HG03521 (cell line): Measurements from ENCODE around the gene NRG4.
"Not testable (repeated sequence)": the region's sequence is repeated elsewhere in the genome, so short reads cannot be mapped to it uniquely, and the experiment has no call there.

Experiments used
- ATAC-seq: cut with Tn5 transposase; IDR thresholded peaks from one replicate; pipeline ENCODE4 v1.9.1; 2021; ENCODE audit warnings: mild to moderate bottlenecking, moderate library complexity; ENCODE audit not compliant: unreplicated experiment

Gene NRG4

DNA sequence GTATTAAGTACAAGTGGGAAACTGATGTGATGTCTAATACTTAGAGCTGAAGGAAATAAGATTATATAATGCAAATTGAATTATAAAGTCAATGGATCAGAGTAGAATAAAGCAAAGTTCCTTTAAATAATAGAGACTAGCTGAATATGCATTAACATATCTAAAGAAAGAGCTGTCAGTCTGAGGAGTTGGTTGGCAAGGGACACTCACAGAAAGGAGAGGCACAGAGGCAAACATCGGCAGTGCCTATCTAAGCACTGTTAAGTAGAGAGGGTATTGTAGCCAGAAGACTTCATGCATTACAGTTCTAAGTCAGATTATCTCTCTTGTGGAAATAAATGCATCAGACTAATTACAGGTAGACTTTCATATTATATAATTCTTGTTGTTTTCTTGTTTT lies 16.6 kb downstream of the NRG4 start:
- ATAC-seq, result no peak

DNA sequence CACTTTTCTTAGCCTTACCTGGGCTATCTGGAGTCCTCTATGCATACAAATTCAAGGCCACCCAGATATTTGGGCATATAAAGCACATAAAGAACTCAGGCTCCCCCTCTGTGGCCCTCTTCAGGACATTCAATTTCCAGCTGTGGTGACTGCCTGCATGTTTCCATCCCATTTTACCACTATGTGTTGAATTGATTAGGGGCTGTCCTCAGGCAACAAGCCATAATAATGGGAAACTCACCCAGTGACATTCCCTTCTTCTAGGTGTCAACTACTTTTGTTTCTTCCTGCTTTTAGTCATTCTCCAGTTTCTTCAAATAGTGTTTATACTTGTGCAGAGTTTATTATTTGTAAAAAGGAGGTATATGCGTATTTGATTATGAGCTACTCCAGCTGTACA lies 18.0 kb downstream of the NRG4 start:
- ATAC-seq, result no peak

DNA sequence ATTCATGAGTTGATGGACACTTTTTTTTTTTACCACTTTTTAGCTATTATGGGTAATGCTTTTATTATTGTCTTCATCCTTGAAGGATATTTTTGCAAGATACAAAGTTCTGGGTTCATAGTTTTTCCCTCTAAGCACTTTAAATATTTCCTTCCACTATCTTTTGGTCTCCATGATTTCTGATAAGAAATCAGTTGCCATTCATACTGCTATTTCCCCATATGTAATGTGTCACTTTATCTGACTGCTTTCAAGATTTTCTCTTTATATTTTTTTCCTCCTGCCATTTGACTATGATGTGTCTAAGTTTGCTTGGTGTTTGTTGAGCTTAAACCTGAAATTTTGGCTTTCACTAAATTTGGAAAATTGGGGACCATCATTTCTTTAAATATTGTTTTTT lies 19.3 kb downstream of the NRG4 start:
- no peak for ATAC-seq

DNA sequence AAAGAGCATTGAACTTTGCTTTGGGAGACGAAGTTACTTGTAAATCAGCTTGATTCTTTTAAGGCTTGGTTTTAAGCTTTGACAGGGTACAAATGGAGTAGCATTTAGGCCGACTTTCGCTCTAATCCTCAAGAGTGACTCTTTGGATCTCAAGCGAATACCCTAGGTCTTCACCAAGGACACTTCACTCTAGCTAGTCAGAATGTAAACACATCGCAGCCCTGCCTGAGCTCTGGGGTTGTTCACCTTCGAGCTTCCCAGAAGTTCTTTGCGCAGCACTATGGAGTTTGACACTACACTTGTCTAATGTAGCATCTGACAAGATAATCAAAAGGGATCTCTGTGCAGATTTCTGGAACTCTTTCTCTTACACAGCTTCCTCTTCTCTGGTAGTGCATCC lies 22.3 kb downstream of the NRG4 start:
- no peak for ATAC-seq

DNA sequence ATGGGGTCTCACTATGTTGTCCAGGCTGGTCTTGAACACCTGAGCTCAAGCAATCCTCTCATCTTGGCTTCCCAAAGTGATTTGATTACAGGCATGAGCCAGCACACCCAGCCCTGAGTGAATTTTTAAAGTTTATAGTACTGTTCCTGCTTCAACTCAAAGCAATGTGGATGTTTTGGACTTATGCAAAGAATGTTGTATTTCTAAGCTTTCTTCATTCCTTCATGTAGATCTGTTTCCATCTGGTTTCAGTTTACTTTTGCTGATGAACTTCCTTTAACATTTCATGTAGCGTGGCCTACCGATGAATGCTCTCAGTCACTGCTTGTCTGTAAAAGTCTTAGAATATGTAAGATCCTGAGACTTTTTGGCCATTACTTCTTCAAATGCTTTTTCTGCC lies 23.2 kb downstream of the NRG4 start:
- no peak for ATAC-seq

DNA sequence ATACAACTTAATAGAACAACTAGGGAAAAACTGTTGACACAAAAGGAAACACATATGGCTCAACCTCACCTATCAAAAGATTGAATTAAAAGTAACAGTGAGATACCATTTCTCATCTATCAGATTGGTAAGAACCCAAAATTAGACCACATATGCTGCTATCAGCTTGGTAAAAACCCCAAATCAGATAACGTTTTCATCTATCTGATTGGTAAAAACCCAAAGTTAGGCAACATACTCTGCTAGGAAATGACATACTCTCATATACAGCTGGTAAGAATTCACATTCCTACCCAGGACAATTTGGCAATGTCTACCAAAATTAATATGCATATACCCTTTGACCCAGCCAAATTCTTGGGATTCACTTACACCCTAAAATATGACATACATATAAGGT lies 26.3 kb downstream of the NRG4 start:
- ATAC-seq, result no peak

DNA sequence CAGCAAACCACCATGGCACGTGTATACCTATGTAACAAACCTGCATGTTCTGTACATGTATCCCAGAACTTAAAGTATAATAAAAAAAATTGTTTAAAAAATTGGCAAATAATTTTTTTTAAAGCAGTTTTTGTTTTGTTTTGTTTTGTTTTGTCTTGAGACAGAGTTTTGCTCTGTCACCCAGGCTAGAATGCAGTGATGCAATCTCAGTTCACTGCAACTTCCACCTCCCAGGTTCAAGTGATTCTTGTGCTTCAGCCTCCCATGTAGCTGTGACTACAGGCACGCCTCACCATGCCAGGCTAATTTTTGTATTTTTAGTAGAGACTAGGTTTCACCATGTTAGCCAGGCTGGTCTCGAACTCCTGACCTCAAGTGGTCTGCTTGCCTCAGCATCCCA lies 27.5 kb downstream of the NRG4 start:
- not testable (repeated sequence) for ATAC-seq

DNA sequence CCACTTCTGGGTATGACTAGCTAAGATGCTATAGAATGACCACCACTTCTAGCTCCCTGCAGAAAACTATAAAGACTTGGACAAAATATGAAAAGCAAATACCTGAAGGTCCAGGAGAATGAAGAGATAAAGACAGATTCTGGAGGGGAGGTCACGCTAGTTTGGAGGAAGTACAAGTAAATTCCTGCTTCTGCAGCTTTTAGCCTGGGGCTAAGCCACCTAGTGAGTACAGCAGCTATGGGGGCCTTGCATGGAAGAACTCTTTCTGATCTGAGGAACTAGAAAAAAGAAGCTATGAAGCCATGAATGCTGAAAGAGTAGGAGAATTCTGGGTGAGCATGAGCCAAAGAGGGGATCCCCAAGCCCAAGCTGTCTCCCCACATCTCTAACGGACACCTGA lies 29.8 kb downstream of the NRG4 start:
- no peak for ATAC-seq

DNA sequence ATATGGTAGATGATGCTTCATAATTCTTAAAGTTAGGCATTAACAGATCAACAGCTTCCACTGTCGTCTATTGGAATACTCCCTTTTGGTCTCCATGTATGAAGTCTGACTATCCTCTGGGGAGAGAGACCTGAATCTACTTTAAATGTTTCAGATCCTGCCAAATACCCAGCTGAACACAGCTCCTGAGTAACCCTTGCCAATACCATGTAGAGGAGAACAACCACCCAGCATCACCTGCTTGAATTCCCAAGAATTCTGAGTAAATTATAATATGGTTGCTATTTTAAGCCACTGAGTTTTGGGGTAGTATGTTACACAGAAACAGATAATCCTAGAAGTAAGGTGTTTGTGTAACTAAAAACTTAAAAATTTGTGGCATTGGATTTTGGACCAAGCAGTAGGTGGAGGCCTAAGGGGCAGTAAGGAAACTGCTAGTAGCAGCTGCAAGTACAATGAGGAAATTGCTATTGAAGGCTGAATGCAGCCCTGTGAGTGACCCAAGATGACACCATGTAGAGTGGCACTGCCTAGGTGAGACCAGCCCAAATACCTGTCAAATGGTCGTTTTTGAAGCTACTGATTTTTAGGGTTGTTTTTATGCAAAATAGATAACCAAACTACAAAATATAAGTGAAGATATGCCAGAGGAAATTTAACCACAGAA lies 30.9 kb downstream of the NRG4 start:
- ATAC-seq, result no peak

DNA sequence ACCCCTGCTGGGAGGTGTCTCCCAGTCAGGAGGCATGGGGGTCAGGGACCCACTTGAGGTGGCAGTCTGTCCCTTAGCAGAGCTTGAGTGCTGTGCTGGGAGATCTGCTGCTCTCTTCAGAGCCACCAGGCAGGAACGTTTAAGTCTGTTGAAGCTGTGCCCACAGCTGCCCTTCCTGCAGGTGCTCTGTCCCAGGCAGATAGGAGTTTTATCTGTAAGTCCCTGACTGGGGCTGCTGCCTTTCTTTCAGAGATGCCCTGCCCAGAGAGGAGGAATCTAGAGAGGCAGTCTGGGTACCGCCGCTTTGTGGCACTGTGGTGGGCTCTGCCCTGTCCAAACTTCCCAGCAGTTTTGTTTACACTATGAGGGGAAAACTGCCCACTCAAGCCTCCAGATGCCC lies 35.5 kb downstream of the NRG4 start:
- not testable (repeated sequence) for ATAC-seq

DNA sequence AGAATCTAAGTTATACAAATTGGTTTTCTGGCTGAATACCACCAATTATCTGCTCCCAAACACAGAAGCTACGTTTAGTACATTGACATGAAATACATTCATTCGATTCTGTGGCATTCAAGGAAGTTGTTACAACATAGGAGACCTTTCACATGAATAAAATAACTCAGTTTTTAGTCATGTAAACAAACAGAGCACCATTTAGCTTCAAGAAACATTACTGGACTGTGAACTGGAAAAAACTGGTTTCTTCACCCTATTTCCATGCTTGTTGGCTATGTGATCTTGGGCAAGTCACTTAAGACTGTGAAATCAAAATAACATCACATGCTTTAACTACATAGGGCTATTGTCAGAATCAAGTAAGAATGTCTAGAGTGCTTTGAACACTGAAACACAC lies 46.2 kb downstream of the NRG4 start:
- no peak for ATAC-seq

DNA sequence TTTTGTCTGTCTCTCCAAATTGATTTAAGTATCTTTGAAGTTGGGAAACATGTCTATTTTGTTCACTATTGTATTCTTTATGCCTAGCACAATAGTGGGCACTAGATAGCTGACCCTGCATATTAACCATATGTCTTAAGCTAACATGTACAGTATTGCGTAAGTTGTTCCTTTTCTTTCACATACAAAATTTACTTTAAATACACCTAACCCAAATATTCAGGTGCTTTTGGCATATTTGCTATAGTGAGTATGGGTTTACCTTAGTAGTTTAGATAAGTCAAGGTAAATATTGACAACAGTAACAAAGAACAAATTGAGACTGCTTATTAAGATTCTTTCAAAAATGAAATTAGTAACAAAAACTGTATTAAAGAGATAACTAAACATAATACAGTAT lies 50.9 kb downstream of the NRG4 start:
- ATAC-seq, result no peak

DNA sequence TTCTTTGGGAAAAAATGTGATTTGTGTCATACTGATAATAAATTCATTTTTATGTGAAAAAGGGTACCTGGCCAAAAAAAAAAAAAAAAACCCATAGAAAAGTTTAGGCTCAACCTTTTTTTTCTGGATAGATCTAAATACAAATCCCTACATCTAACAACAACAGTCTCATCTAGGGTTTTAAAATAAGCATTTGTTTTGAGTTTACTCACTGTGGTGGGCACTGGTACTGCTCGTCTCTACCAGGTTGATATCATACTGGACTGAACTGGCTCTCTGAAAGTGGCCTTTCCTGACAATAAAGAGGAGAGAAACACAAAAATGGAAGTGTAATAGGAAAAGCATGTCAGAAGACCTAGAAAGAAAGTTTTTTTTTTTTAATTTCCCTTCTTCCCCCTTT lies 56.5 kb downstream of the NRG4 start:
- no peak for ATAC-seq

DNA sequence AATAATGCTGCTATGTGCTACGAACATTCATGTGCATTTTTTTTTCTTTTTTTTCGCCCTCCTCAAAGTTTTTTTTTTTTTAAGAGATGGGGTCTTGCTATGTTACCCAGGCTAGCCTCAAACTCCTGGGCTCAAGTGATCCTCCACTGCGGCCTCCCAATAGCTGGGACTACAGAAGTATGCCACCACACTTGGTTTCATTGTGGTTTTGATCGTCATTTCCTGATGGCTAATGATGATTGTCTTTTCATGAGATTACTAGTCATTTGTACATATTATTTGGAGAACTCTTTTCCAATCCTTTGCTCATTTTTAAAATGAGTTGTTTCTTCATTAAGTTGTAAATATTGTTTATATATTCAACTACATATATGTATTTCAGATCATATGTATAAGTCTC lies 59.7 kb downstream of the NRG4 start:
- no peak for ATAC-seq

DNA sequence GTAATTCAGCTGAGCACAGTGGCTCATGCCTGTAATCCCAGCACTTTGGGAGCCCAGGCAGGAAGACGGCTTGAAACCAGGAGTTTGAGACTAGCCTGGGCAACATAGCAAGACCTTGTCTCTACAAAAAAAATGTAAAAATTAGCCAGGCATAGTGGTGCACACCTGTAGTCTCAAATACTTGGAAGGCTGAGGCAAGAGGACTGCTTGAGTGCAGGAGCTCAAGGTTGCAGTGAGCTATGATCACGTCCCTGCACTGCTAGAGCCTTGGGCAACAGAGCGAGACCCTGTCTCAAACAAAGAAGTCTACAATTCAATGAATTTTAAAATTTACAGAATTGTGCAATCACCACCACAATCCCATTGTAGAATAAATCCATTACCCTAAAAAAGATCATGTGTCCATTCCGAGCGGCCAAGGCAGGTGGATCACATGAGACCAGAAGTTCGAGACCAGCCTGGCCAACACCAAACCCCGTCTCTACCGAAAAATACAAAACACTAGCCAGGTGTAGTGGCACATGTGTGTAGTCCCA lies 63.4 kb downstream of the NRG4 start:
- no peak for ATAC-seq

DNA sequence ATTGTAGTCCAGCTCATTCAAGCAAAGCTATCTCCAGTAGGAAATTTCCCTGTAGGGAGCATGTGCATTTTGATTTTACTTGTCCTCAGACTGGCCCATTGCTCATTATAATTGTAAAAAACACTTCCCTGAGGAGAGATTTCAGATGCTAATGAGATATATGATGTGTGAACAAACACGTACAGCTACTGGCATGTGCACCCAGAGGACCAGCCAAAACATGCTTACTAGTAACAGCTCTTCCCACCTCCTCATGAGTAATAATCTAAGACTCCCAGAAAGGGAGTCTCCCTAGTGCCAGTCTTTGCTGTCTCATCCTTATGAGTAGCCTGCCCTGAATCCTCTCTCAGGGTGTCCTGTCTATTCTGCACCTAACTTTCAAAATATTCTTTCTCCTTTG lies 65.1 kb downstream of the NRG4 start:
- no peak for ATAC-seq

DNA sequence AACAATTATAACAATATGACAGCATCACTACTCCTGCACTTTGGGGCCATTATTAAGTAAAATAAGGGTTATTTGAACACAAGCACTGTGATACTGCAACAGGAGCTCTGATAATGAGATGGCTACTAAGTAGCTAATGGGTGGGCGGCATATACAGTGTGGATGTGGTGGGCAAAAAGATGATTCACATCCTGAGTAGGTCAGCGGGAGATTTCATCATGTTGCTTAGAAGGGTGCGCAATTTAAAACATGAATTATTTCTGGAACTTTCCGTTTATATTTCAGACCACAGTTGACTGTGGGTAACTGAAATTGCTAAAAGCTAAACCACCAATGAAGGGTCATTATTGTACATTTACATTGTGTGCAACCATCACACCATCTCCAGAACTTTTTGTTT lies 66.3 kb downstream of the NRG4 start:
- no peak for ATAC-seq

DNA sequence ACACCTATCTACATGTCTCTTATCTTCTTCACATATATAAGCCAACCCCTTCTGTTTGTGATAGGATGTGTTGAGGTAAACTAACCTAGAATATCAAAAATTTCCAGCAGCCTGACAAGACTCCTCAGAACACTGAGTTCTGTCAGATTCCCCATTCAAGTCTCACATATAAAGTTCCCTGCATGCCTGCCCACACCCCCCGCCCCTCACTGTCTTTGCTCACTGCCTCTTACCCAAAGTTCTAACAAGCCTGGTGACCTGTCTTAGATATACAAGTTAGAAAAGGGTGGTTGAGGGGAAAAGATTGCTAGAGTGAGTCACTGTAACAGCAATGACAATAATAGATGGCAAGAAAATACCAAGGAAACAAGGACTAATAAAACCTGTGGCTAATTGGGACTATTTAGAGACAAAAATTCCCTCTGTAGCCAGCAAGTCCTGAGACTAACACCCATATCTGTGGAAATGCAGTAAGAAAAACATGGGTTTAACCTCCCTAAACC lies 68.5 kb downstream of the NRG4 start:
- no peak for ATAC-seq

DNA sequence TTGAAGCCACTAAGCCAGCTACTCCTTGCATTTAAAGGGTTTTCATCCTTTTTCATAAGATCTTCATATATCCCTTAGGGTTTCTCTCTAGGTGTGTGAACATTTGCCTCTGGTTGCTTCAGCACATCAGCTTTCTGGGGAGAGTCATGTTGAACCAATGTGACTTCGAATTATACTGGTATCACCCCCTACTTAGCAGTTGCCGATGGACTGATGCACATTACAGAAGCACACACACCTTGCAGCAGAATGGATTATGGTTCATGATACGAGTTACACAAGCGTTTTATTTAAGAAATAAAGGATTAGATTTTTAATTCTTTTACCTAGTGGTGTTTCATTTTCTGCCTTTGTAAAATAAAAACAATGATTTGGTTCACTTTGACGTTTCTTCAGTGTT lies 69.0 kb downstream of the NRG4 start:
- ATAC-seq, result no peak

DNA sequence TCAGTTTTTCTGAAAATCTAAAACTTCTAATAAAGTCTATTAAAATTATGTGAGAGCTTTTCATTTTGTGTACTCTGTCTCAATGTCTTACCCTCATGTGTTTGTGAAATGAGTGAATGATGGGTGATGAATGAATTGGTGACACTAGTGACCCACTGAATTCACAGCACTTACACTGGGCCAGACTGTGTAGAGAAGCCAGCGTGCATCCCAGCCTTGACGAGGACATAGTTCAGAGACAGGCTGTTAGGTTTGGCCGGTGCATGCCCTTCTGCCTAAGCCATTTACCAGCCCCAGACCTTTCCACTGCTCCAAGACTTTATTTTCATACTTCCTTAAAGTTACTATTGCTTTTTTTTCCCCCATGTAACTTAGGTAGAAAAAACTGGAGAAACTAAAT lies 69.8 kb downstream of the NRG4 start:
- ATAC-seq, result no peak

DNA sequence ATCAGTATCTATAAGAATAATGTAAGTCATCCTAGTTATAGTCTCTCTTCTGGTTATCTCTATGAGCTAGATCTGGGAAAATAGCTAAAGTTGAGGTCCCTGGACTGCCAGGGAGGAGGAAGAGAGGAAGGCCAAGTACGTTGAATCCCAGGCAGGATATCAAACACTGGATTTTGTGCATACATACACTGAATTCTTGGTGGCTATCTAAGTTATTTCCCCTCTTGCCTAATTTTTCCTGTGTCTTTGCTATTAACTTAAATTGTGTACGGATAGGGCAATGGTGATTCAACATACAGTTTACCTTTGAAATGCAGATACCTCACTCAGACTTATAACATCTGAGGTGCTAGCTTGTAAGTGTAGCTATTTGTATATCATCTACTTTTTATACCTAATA lies 81.4 kb downstream of the NRG4 start:
- no peak for ATAC-seq

DNA sequence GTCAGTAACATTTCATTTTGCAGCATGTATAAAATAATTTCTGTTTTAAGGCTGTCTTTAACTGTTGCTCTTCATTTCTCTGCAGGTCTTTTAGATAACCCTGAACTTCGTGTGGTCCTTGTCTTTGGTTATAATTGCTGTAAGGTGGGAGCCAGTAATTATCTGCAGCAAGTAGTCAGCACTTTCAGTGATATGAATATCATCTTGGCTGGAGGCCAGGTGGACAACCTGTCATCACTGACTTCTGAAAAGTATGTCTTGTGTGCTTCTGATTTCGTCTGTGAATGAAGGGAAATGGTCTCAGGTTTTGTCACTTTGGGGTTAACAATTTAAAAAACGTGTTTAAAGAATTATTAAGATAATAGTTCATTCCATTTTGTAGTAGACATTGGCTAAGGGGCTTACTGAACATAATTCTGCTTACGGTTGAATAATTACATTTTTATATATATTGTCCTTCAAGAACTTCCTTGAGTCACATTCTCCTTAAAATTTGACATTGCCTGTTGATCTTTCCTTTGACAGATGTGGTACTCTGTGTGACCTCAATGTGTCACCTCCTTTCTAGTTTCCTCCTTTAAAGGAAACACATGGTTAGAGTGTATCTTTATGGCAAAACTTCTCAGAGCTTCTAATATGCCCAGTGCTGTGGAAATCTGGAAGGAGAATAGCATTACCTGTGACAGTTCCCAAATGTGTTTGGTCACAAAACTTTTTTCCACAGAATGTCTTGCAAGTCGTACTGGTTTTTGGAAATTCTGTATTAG lies 82.2 kb downstream of the NRG4 start:
- no peak for ATAC-seq
